Liver (tissue), 3 donors: ENCODE data around the gene CFAP90.

ENCODE experiments used
- EGR1 ChIP-seq, 2 donors: IDR thresholded peaks; 2 replicates each; pipeline ENCODE4 v1.6.1; 2016 to 2018; ENCODE audit warnings: antibody characterized with exemption in 2 of 2, low read depth in 2 of 2
- FOXA1 ChIP-seq: IDR thresholded peaks from 2 replicates; pipeline ENCODE4 v1.6.1; 2016; ENCODE audit warnings: antibody characterized with exemption
- GABPA ChIP-seq, 2 donors: IDR thresholded peaks in 1 of 2; conservative IDR thresholded peaks in 1 of 2; 2 replicates each; pipeline ENCODE4 v1.6.1; 2016; ENCODE audit warnings: antibody characterized with exemption in 2 of 2, mild to moderate bottlenecking in 1 of 2, moderate library complexity in 1 of 2
- HNF4A ChIP-seq, 2 donors: conservative IDR thresholded peaks; 2 replicates each; pipeline ENCODE4 v1.6.1; 2016; ENCODE audit warnings: antibody characterized with exemption in 2 of 2, mild to moderate bottlenecking in 2 of 2
- JUND ChIP-seq, 2 donors: IDR thresholded peaks; 2 replicates each; pipeline ENCODE4 v1.6.1; 2016; ENCODE audit warnings: antibody characterized with exemption in 2 of 2
- RAD21 ChIP-seq, 2 donors: IDR thresholded peaks; 2 replicates each; pipeline ENCODE4 v1.6.1; 2016; ENCODE audit warnings: antibody characterized with exemption in 2 of 2, mild to moderate bottlenecking in 2 of 2
- RXRA ChIP-seq, 2 donors: IDR thresholded peaks; 2 replicates each; pipeline ENCODE4 v1.6.1; 2017 to 2018; ENCODE audit warnings: antibody characterized with exemption in 2 of 2, mild to moderate bottlenecking in 1 of 2
- SP1 ChIP-seq: IDR thresholded peaks from 2 replicates; pipeline ENCODE4 v1.6.1; 2018; ENCODE audit warnings: antibody characterized with exemption, mild to moderate bottlenecking
- TAF1 ChIP-seq: conservative IDR thresholded peaks from 2 replicates; pipeline ENCODE4 v1.6.1; 2016; ENCODE audit warnings: antibody characterized with exemption, mild to moderate bottlenecking
- TF ChIP-seq, protein P1 (sequence below): fragments of 150-350 bp; IDR thresholded peaks from 2 replicates; pipeline ENCODE4 v1.5.1; 2017; ENCODE audit warnings: improper control_type of control experiment, low read depth, low read length; ENCODE audit not compliant: missing input control
- TF ChIP-seq, protein P2 (sequence below): IDR thresholded peaks from 2 replicates; pipeline ENCODE4 v1.6.1; 2016; ENCODE audit warnings: antibody characterized with exemption
- donor health status: healthy.
- donor health status: healthy.

DNA sequence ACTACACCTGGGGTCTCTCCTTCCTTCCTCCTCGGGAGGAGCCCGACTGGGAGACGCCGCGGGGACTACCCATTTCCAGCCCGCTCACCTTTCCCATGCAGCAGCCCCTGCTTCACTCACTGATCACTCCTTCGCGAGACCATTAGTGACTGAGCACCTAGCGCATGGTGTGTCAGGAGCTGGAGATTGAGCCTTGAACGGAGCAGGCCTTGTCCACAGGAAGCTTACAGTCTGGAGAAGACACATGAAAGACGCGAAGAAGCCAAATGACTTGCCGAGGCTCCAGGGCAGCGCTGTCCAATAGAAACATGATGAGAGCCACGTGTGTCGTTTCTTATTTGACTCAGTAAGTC lies 283 bp upstream of the CFAP90 start:
- TF ChIP-seq GABPA (IDR thresholded peaks at IDR 0.05 in 1 of 2, conservative IDR thresholded peaks at IDR 0.05 in 1 of 2) = no peak
- no peak for TF ChIP-seq TAF1
- no peak for TF ChIP-seq HNF4A (conservative IDR thresholded peaks at IDR 0.05)
- TF ChIP-seq, protein P1, sequence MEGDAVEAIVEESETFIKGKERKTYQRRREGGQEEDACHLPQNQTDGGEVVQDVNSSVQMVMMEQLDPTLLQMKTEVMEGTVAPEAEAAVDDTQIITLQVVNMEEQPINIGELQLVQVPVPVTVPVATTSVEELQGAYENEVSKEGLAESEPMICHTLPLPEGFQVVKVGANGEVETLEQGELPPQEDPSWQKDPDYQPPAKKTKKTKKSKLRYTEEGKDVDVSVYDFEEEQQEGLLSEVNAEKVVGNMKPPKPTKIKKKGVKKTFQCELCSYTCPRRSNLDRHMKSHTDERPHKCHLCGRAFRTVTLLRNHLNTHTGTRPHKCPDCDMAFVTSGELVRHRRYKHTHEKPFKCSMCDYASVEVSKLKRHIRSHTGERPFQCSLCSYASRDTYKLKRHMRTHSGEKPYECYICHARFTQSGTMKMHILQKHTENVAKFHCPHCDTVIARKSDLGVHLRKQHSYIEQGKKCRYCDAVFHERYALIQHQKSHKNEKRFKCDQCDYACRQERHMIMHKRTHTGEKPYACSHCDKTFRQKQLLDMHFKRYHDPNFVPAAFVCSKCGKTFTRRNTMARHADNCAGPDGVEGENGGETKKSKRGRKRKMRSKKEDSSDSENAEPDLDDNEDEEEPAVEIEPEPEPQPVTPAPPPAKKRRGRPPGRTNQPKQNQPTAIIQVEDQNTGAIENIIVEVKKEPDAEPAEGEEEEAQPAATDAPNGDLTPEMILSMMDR = no peak
- TF ChIP-seq SP1 = no peak
- no peak for TF ChIP-seq JUND (IDR thresholded peaks at IDR 0.05)
- no peak for TF ChIP-seq RAD21 (IDR thresholded peaks at IDR 0.05)
- TF ChIP-seq, protein P2, sequence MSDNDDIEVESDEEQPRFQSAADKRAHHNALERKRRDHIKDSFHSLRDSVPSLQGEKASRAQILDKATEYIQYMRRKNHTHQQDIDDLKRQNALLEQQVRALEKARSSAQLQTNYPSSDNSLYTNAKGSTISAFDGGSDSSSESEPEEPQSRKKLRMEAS = no peak
- TF ChIP-seq EGR1 (IDR thresholded peaks at IDR 0.05; ENCODE audit: low read depth in 2 of 2) = no peak
- no peak for TF ChIP-seq RXRA (IDR thresholded peaks at IDR 0.05)
- no peak for TF ChIP-seq FOXA1
